PC-3 (cell line): ENCODE measurements around the gene BEND7. TPM values are rescaled to one million over a fixed set of nuclear protein-coding genes. Genes with fewer than 3 reads are reported as not detected.

Experiments used
- ATAC-seq: fragments of 200-7000 bp; cut with Tn5 transposase; 2 replicates; pipeline ENCODE4 v1.9.1; 2020; ENCODE audit warnings: mild to moderate bottlenecking, moderate library complexity
- BruUV-seq: library from RNA; stranded (reverse); fragments of 400-500 nt; replicated peaks from 2 replicates; lab custom pipeline; 2021; lab: Mats Ljungman, UMichigan
- CTCF ChIA-PET: fragments of 300-600 bp; sonication (Branson Sonifier 250); formaldehyde crosslinking; loops from one replicate; lab custom pipeline; 2022; ENCODE audit warnings: antibody characterized with exemption; lab: Charles Lee
- POLR2A ChIA-PET: fragments of 300-600 bp; sonication (Branson Sonifier 250); formaldehyde crosslinking; loops from one replicate; lab custom pipeline; 2022; ENCODE audit warnings: antibody characterized with exemption; ENCODE audit not compliant: unreplicated experiment; lab: Charles Lee
- DNase-seq: peaks from one replicate; pipeline ENCODE4 v3.0.0-alpha.2; 2015
- H2AFZ ChIP-seq: fragments of 300-600 bp; sonication (generic); 2 replicates; pipeline ENCODE4 v1.6.0; 2016; ENCODE audit warnings: antibody characterized with exemption, low read length
- H3F3A ChIP-seq: fragments of 300-600 bp; sonication (generic); one replicate; pipeline ENCODE4 v1.6.0; 2017; ENCODE audit warnings: antibody characterized with exemption, low read length, control low read depth, mild to moderate bottlenecking; ENCODE audit not compliant: unreplicated experiment
- H3K27ac ChIP-seq: fragments of 300-600 bp; sonication (generic); 2 replicates; pipeline ENCODE4 v1.5.1; 2016; ENCODE audit warnings: mild to moderate bottlenecking, low read length
- H3K27me3 ChIP-seq: fragments of 300-600 bp; sonication (generic); 2 replicates; pipeline ENCODE4 v1.6.1; 2016; ENCODE audit warnings: low read length, mixed read lengths
- H3K36me3 ChIP-seq: fragments of 300-600 bp; sonication (generic); 2 replicates; pipeline ENCODE4 v1.6.1; 2016; ENCODE audit warnings: low read depth, mixed run types, low read length, mixed read lengths
- H3K4me1 ChIP-seq: fragments of 300-600 bp; sonication (generic); 2 replicates; pipeline ENCODE4 v1.5.1; 2016; ENCODE audit warnings: low read length; ENCODE audit not compliant: insufficient read depth
- H3K4me2 ChIP-seq: fragments of 300-600 bp; sonication (generic); 2 replicates; pipeline ENCODE4 v1.6.0; 2016; ENCODE audit warnings: low read length
- H3K4me3 ChIP-seq: fragments of 300-600 bp; sonication (generic); 2 replicates; pipeline ENCODE4 v1.5.1; 2016; ENCODE audit warnings: mild to moderate bottlenecking, low read length, mixed read lengths
- H3K79me2 ChIP-seq: fragments of 300-600 bp; sonication (generic); 2 replicates; pipeline ENCODE4 v1.6.1; 2017; ENCODE audit warnings: low read length, mixed read lengths
- H3K9ac ChIP-seq: fragments of 300-600 bp; sonication (generic); 2 replicates; pipeline ENCODE4 v1.6.0; 2016; ENCODE audit warnings: mild to moderate bottlenecking, low read length
- H3K9me2 ChIP-seq: fragments of 300-600 bp; sonication (generic); replicated peaks from 2 replicates; pipeline ENCODE4 v1.6.1; 2016; ENCODE audit warnings: mixed run types, low read length, mixed read lengths
- H3K9me3 ChIP-seq: fragments of 300-600 bp; sonication (generic); 2 replicates; pipeline ENCODE4 v1.6.1; 2016; ENCODE audit warnings: low read length, mixed read lengths
- H4K20me1 ChIP-seq: fragments of 300-600 bp; sonication (generic); 2 replicates; pipeline ENCODE4 v1.6.1; 2016; ENCODE audit warnings: low read length, mixed read lengths
- CTCF ChIP-seq: fragments of 300-600 bp; sonication (generic); conservative IDR thresholded peaks from 2 replicates; pipeline ENCODE4 v1.5.1; 2017; ENCODE audit warnings: antibody characterized with exemption, low read depth, mild to moderate bottlenecking, low read length
- EZH2 ChIP-seq: fragments of 300-600 bp; sonication (generic); IDR thresholded peaks from one replicate; pipeline ENCODE4 v1.6.1; 2017; ENCODE audit warnings: antibody characterized with exemption, mild to moderate bottlenecking, low read length; ENCODE audit not compliant: unreplicated experiment
- EZH2phosphoT487 ChIP-seq: fragments of 300-600 bp; sonication (generic); IDR thresholded peaks from 2 replicates; pipeline ENCODE4 v1.6.1; 2018; ENCODE audit warnings: mild to moderate bottlenecking, antibody characterized with exemption, low read length, borderline replicate concordance
- intact Hi-C: fragments of 100-400 bp; cut with micrococcal nuclease; formaldehyde crosslinking; loops from 2 replicates; pipeline ENCODE4 v1.9.0; 2023
- total RNA-seq: library from RNA; depleted of rRNA; stranded (reverse); fragments of >200 nt; gene quantifications from 2 replicates; pipeline ENCODE4 v1.2.3, GENCODE V29; 2014

BEND7 gene
- total RNA-seq, 1 experiment from 2014 or later = 2.6 TPM

GRCh38 chr10:13422800-13423199, 106.0 kb downstream of the BEND7 start:
- Histone ChIP-seq H3K36me3 (no peaks in the 10 kb centered on the region), H3K9ac (no peak overlapping the region), H3K4me3 (no peak overlapping the region), H3K4me1 (no peaks in the 10 kb centered on the region), H3F3A (no peaks in the 10 kb centered on the region), H3K27ac (no peak overlapping the region), H3K27me3 (0 out of 2 replicates have a peak, but pooled peaks cover 10% of the 10 kb centered on the region), H4K20me1 (no peaks in the 10 kb centered on the region), H2AFZ (no peak overlapping the region), H3K79me2 (no peaks in the 10 kb centered on the region), H3K9me2 (no peaks in the 10 kb centered on the region), H3K4me2 (no peak overlapping the region), H3K9me3 (no peaks in the 10 kb centered on the region)
- DNase-seq (no peak), ATAC-seq (no peak)
- ChIA-PET POLR2A (no interaction called here), CTCF (no interaction called here)
- no TSS peak for BruUV-seq
- intact Hi-C loops = no loop called here
- no peak for TF ChIP-seq EZH2phosphoT487
- TF ChIP-seq CTCF = no peak
- no peak for TF ChIP-seq EZH2

- H3K79me2 ChIP-seq = no peaks in the 10 kb centered on the region
- no peaks in the 10 kb centered on the region for H3K9me3 ChIP-seq
- no peak overlapping the region for H2AFZ ChIP-seq
- CTCF ChIA-PET = no interaction called here
- H3K4me3 ChIP-seq = no peak overlapping the region
- TF ChIP-seq EZH2phosphoT487 (no peak), CTCF (no peak), EZH2 (no peak)
- POLR2A ChIA-PET = no interaction called here
- H4K20me1 ChIP-seq = no peaks in the 10 kb centered on the region
- no peak for DNase-seq
- H3K4me1 ChIP-seq = no peaks in the 10 kb centered on the region
- H3K27me3 ChIP-seq = 0 out of 2 replicates have a peak, but pooled peaks cover 10% of the 10 kb centered on the region
- H3K9me2 ChIP-seq = no peaks in the 10 kb centered on the region
- no peaks in the 10 kb centered on the region for H3K36me3 ChIP-seq
- H3K27ac ChIP-seq = no peak overlapping the region
- intact Hi-C loops = no loop called here
- H3K9ac ChIP-seq = no peak overlapping the region
- BruUV-seq = no TSS peak
- no peak overlapping the region for H3K4me2 ChIP-seq
- ATAC-seq = no peak
- no peaks in the 10 kb centered on the region for H3F3A ChIP-seq
Measured at GRCh38 chr10:13421382-13421917, 107.4 kb downstream of the BEND7 start.

- Histone ChIP-seq H3K4me1 (no peaks in the 10 kb centered on the region), H3K27me3 (0 out of 2 replicates have a peak, but pooled peaks cover 10% of the 10 kb centered on the region), H3K36me3 (no peaks in the 10 kb centered on the region), H2AFZ (no peak overlapping the region), H3K79me2 (no peaks in the 10 kb centered on the region), H3K9me2 (no peaks in the 10 kb centered on the region), H3K4me3 (no peak overlapping the region), H3K9me3 (no peaks in the 10 kb centered on the region), H3K27ac (no peak overlapping the region), H3F3A (no peaks in the 10 kb centered on the region), H4K20me1 (no peaks in the 10 kb centered on the region), H3K9ac (no peak overlapping the region), H3K4me2 (no peak overlapping the region)
- DNase-seq (no peak), ATAC-seq (no peak)
- TF ChIP-seq EZH2 (no peak), CTCF (no peak), EZH2phosphoT487 (no peak)
- intact Hi-C loops = no loop called here
- CTCF ChIA-PET = no interaction called here
- BruUV-seq = no TSS peak
- POLR2A ChIA-PET = no interaction called here
Measured at GRCh38 chr10:13420532-13421307, 108.1 kb downstream of the BEND7 start.
